Measurements from ENCODE around the gene FABP6. TPM values are rescaled to one million over a fixed set of nuclear protein-coding genes. Genes with fewer than 3 reads are reported as not detected.

Gene FABP6
- total and polyA plus RNA-seq, 10 donors = 0.24 TPM; not detected in 9

DNA sequence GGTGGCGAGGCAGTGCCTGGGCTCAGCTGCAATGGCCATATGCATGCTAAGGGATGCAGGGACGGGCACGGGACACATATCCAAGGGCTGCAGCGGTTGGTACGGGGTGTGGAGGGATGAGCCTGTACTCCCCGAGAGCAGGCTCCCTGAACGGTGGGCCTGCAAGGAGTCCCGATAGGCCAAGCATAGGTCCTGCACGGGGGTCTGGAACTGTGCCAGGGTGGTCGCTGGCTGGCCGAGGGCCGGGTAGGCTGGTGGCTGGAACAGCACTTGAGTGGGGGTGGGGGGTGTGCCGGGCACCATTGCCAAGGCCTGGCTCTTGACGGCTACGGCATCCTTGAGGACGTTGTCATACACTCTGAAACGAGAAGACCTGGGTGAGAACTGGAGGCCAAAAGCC lies 24.1 kb downstream of the FABP6 start:
- H3K4me1 ChIP-seq = no peaks in the 10 kb centered on the region
- H3K9me3 ChIP-seq = no peaks in the 10 kb centered on the region
- H3K4me3 ChIP-seq = no peak overlapping the region
- intact Hi-C loops (cut with DNase I; ENCODE audit: low total_unique reads) = no loop called here
- no peaks in the 10 kb centered on the region for H3K27me3 ChIP-seq (replicated peaks in 1 of 7)
- H3K36me3 ChIP-seq = peaks cover 0 to 73% (median 11%) of the 10 kb centered on the region in 6 donors
- TF ChIP-seq, protein P1, sequence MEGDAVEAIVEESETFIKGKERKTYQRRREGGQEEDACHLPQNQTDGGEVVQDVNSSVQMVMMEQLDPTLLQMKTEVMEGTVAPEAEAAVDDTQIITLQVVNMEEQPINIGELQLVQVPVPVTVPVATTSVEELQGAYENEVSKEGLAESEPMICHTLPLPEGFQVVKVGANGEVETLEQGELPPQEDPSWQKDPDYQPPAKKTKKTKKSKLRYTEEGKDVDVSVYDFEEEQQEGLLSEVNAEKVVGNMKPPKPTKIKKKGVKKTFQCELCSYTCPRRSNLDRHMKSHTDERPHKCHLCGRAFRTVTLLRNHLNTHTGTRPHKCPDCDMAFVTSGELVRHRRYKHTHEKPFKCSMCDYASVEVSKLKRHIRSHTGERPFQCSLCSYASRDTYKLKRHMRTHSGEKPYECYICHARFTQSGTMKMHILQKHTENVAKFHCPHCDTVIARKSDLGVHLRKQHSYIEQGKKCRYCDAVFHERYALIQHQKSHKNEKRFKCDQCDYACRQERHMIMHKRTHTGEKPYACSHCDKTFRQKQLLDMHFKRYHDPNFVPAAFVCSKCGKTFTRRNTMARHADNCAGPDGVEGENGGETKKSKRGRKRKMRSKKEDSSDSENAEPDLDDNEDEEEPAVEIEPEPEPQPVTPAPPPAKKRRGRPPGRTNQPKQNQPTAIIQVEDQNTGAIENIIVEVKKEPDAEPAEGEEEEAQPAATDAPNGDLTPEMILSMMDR (IDR thresholded peaks at IDR 0.05 in 8 of 11, conservative IDR thresholded peaks at IDR 0.05 in 3 of 11) = no peak
- peak in 1 of 3 donors; percentile 35 for TF ChIP-seq POLR2AphosphoS5 (IDR thresholded peaks at IDR 0.05)
- 86 to 98% (median 92%) methylated on average over 13 to 17 of the region's 17 CpGs for WGBS, 5 donors
- no peak for DNase-seq
- H3K27ac ChIP-seq = no peak overlapping the region

GRCh38 chr5:160254706-160255105 lies 25.4 kb downstream of the FABP6 start:
- Histone ChIP-seq H3K36me3 (peaks cover 0 to 86% (median 11%) of the 10 kb centered on the region in 6 donors), H3K4me3 (no peak overlapping the region), H3K27ac (no peak overlapping the region), H3K27me3 (replicated peaks in 1 of 7) (no peaks in the 10 kb centered on the region), H3K9me3 (no peaks in the 10 kb centered on the region), H3K4me1 (no peaks in the 10 kb centered on the region)
- intact Hi-C loops (cut with DNase I; ENCODE audit: low total_unique reads) = no loop called here
- DNase-seq = peak; percentile 8
- no peak for TF ChIP-seq POLR2A (IDR thresholded peaks at IDR 0.05)
- TF ChIP-seq, protein P1 (IDR thresholded peaks at IDR 0.05 in 8 of 11, conservative IDR thresholded peaks at IDR 0.05 in 3 of 11) = no peak
- TF ChIP-seq POLR2AphosphoS5 (IDR thresholded peaks at IDR 0.05) = no peak
- 94 to 97% (median 95%) methylated on average over 6 of the region's 6 CpGs for WGBS, 5 donors

DNA sequence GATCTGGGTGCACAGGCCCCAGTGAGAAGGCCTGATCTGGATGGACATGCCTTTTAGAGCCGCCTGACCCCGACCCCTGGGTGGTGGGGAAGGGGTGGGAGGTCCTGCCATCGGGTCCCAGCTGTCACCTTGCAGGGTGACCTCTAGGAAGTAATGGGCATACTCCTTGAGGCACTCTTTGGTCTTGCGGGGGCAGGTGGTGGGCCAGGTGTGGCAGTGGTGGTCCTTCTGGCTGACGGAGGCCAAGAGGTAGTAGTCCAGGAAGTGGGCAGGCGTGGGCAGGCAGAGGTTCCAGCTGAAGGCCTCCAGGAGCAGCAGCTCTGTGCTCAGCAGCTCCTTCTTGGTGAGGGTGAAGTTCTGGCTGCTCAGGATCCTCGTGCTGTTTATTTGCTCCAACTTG lies 30.0 kb downstream of the FABP6 start:
- H3K9me3 ChIP-seq = no peaks in the 10 kb centered on the region
- peak; percentile 62 for DNase-seq
- WGBS, 5 donors = 61 to 81% (median 75%) methylated on average over 3 to 7 of the region's 7 CpGs
- TF ChIP-seq, protein P1 (IDR thresholded peaks at IDR 0.05 in 8 of 11, conservative IDR thresholded peaks at IDR 0.05 in 3 of 11) = no peak
- TF ChIP-seq POLR2AphosphoS5 (IDR thresholded peaks at IDR 0.05) = no peak
- TF ChIP-seq POLR2A (IDR thresholded peaks at IDR 0.05) = no peak
- peaks cover 17 to 42% (median 27%) of the 10 kb centered on the region in 6 donors for H3K4me1 ChIP-seq
- no peak overlapping the region for H3K4me3 ChIP-seq
- H3K36me3 ChIP-seq = peaks cover 0 to 49% (median 2%) of the 10 kb centered on the region in 6 donors
- intact Hi-C loops (cut with DNase I; ENCODE audit: low total_unique reads) = no loop called here
- no peak overlapping the region for H3K27ac ChIP-seq
- H3K27me3 ChIP-seq (replicated peaks in 1 of 7) = peaks cover 0 to 6% (median 0%) of the 10 kb centered on the region in 7 donors

DNA sequence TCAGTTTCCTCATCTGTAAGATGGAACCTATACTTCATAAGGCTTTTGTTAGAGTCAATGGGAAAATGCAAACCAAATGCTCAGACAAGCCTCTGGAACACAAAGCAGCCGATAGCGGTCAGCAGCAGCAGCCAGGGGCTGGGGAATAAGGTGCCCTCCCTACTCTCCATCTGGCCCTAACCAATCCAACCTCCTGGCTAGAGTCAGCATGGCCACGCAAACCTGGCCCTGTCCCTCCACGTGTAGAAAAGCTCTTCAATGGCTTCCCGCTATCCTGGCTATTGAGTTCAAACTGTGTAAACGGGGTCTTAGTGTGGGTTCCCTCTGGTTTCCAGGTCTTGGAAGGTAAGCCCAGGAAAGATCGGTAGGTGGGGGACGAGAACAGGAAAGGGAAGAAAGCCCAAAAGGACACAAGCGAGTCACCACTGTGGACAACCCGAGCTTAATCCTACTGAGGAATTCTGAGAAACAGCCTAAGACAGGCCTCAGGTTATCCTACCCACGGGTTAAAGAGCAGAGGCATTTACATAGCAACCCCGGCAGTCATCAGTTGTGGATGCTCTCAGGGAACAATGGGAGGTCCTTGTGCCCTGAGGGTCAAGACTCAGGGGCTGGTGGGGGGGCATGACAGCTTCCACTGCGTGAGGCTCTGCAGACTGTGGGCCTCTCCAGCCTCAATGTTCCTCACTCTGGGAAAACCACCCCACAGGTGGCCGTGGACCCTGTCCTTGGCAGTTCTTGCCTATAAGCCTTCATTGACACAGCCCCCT lies 30.9 kb downstream of the FABP6 start:
- intact Hi-C loops (cut with DNase I; ENCODE audit: low total_unique reads) = no loop called here
- Histone ChIP-seq H3K27ac (peak overlapping the region in 3 of 8 donors; percentile 5 to 43 (median 15)), H3K27me3 (replicated peaks in 1 of 7) (peaks cover 0 to 6% (median 0%) of the 10 kb centered on the region in 7 donors), H3K9me3 (no peaks in the 10 kb centered on the region), H3K4me1 (peaks cover 17 to 42% (median 27%) of the 10 kb centered on the region in 6 donors), H3K4me3 (no peak overlapping the region), H3K36me3 (peaks cover 0 to 40% (median 0%) of the 10 kb centered on the region in 6 donors)
- DNase-seq = peak; percentile 61
- TF ChIP-seq POLR2A (IDR thresholded peaks at IDR 0.05) (no peak), POLR2AphosphoS5 (IDR thresholded peaks at IDR 0.05) (no peak)
- TF ChIP-seq, protein P1 (IDR thresholded peaks at IDR 0.05 in 8 of 11, conservative IDR thresholded peaks at IDR 0.05 in 3 of 11) = no peak
- 83 to 89% (median 87%) methylated on average over 13 to 14 of the region's 14 CpGs for WGBS, 5 donors
